Neural cell (in vitro differentiated cells): ENCODE data around the gene SLMAP.

Experiments used
- CTCF ChIP-seq: fragments of 450-650 bp; IDR thresholded peaks from 2 replicates; pipeline ENCODE4 v1.5.1; 2014; ENCODE audit warnings: antibody characterized with exemption, mild to moderate bottlenecking, moderate library complexity; ENCODE audit not compliant: poor library complexity, severe bottlenecking
- EZH2 ChIP-seq: fragments of 200-600, 300-800 bp; shearing (Covaris generic), sonication (generic); IDR thresholded peaks from 2 replicates; pipeline ENCODE4 v1.6.1; 2014; ENCODE audit warnings: antibody characterized with exemption, low read length, borderline replicate concordance, mild to moderate bottlenecking; ENCODE audit not compliant: insufficient read depth, poor library complexity, severe bottlenecking
- POLR2AphosphoS5 ChIP-seq: IDR thresholded peaks from 2 replicates; pipeline ENCODE4 v1.6.1; 2012

GRCh38 chr3:57772251-57772650 is 16.1 kb downstream of the SLMAP start:
- TF ChIP-seq CTCF (no peak), EZH2 (no peak), POLR2AphosphoS5 (no peak)
